GM10266 (cell line): ENCODE measurements around the gene SPINK8.

Source experiments
- DNase-seq: peaks from one replicate; pipeline ENCODE4 v3.0.0; 2012; ENCODE audit errors: extremely low spot score
- TF ChIP-seq, protein P1 (sequence below): IDR thresholded peaks from 2 replicates; pipeline ENCODE4 v1.5.1; 2012; ENCODE audit warnings: mild to moderate bottlenecking, low read depth; ENCODE audit not compliant: control insufficient read depth, insufficient read depth; ENCODE audit errors: missing control alignments

The SPINK8 gene

DNA sequence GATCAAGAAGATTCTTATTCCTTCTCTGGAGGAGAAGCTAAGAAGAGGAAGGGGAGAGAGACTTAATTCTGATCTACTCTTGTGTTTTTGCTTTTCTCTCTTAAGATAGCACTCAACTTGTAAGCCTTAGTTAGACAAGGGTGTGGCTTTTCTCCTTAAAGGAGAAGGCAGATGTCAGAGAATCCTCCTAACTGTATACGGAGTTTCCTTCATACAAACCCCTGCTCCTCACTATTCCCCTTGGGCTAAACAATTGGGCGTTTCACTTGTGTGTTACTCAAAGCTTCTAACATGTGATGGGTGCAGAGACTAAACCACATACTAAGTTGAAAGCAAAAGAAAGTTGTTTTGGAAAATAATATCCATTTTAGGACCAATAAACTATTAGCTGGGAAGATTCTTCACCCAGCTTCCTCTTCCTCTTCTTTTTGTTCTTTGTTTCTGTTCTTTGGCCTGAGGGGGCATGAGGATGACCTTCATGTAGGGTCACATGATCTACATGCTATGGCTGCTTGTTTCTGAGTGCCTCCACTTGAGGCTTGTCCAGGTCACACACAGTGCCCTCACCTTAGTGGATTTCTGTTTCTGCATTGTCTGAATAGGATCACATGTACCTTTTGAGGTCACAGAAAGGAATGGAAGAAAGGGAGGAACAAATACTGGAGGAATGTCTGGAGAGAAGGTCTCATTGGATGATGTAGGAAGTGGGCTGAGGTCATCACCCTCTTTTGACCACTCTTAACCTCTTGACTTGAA is 14.6 kb downstream of the SPINK8 start:
- TF ChIP-seq, protein P1, sequence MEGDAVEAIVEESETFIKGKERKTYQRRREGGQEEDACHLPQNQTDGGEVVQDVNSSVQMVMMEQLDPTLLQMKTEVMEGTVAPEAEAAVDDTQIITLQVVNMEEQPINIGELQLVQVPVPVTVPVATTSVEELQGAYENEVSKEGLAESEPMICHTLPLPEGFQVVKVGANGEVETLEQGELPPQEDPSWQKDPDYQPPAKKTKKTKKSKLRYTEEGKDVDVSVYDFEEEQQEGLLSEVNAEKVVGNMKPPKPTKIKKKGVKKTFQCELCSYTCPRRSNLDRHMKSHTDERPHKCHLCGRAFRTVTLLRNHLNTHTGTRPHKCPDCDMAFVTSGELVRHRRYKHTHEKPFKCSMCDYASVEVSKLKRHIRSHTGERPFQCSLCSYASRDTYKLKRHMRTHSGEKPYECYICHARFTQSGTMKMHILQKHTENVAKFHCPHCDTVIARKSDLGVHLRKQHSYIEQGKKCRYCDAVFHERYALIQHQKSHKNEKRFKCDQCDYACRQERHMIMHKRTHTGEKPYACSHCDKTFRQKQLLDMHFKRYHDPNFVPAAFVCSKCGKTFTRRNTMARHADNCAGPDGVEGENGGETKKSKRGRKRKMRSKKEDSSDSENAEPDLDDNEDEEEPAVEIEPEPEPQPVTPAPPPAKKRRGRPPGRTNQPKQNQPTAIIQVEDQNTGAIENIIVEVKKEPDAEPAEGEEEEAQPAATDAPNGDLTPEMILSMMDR: no peak
- DNase-seq: no peak

DNA sequence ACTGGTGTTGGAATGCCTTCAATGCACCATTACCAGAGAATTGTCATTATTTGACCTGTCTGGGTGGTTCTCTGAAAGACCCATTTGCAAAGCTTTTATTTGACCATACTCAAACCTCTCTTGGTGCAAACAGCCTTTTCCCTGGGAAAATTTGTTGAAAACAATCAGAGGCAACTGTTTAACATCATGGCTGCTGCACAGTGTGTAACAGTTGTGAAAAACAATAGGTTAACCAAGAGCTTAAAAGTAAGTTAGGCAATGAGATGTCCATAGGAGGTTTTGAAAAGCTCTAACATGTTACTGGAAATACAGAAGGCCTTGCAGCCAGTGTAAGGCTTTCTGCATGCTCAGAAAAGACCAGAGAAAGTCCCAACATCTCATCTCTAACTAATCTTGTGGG is 18.9 kb downstream of the SPINK8 start:
- no peak for DNase-seq
- TF ChIP-seq, protein P1: no peak

DNA sequence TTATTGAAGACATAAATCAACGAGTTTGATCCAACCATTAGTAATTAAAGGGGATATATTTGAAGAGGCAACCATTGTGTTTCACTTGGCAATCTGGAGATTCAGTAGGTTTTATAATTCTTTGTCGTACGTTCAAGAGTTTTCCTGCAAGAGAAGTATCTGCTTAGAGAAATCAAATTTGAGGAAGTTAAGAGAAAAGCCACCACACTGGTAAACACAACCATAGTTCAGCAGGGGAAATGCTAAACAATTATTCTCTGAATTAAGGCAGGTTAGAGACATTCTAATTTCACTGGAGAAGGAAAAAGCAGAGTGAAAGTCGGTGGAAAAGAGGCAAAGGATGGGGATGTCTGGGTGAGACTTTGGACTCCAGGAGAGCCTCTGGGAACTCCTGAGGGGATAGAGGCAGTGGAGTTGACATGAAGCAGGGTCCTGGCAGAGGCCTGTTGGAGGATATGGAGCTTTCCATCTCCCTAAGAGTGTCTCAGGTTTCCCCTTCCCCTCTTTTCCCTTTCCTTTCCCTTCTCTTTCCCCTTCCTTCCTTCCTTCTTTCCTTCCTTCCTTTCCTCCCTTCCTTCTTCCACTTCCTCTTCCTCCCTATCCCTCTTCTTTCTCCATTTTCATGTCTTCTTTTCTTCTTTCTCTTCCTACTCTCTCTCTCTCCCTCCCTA is 26.5 kb downstream of the SPINK8 start:
- TF ChIP-seq, protein P1: no peak
- no peak for DNase-seq

DNA sequence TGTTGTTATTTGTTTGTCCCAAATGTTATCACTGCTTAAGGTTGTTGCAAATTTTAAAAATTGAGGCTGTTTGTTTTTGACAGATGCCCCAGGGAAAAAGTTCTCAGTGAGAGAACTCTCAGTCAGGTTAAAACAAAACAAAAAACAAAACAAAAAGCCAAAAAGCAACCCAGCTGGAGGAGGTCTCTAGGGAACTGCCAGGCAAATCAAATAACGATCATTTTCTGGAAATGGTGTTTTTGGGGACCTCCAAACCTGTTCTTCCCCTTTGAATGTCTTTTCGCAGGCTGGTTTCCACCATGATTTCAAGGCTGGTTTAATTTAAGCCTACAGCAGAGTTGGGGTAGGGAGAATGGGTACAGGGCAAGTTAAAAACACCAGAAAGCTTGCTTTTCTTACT is 27.2 kb downstream of the SPINK8 start:
- no peak for DNase-seq
- TF ChIP-seq, protein P1: no peak

DNA sequence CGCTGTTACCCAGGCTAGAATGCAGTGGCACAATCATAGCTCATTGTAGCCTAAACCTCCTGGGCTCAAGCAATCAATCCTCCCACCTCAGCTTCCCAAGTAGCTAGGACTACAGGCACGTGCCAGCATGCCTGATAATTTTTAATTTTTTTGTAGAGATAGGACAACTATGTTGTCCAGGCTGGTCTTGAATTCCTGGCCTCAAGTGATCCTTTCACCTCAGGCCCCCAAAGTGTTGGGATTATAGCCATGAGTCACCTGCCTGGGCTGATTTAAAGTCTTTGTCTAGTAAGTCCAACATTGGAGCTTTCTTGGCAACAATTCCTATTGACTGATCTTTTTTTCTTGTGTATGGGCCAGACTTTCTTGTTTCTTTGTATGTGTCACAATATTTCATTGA is 28.1 kb downstream of the SPINK8 start:
- TF ChIP-seq, protein P1: no peak
- DNase-seq: no peak

DNA sequence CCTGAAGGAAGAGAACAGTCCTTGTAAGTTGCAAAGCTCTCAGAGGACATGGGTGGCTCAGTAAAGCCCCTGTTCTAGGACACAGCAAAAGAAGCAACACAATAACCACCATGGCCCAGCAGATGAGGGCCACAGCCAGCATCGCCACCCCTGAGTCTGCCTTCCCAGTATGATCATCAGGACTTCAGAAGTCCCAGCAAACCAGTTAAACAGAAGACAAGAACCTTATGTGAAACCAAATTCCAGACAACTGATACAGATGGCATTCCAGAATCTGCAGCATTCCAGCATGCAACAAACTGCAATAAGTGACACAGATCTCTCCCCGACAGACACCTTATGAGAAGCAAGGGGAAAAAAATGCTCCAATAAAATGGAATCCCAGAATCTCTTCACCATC is 30.4 kb downstream of the SPINK8 start:
- TF ChIP-seq, protein P1: no peak
- no peak for DNase-seq

DNA sequence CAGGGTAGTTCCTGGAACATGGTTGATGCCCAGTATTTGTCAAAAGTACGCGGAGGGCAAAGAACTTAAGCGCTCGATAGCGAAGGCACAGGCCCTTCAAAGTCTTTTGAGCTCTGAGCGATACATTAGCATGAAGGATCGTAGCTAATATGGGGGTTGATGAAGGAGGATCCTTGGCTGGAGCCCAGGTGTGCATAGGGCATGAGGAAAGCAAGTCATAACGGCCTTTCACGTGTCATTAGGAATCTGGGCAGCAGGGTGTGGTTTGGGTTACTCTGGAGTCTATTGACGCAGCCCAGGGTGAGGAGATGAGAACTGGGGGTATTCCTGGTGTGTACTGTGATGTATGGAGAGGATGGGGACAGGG is 31.7 kb downstream of the SPINK8 start:
- TF ChIP-seq, protein P1: no peak
- peak; percentile 26 for DNase-seq
